ENCODE data around the gene AHCYL2. TPM values are rescaled to one million over a fixed set of nuclear protein-coding genes. Genes with fewer than 3 reads are reported as not detected.

Gene AHCYL2
- total and polyA plus RNA-seq, 4 donors, result 2.0 to 10.0 (median 3.6) TPM

- H3K27me3 ChIP-seq (ENCODE audit: control insufficient read depth in 4 of 4, insufficient read depth in 4 of 4, low read length in 3 of 4), result no peaks in the 10 kb centered on the region
- H3K27ac ChIP-seq (ENCODE audit: low read depth in 1 of 2, low read length in 2 of 2), result no peak overlapping the region
- DNase-seq (ENCODE audit: low spot score), result no peak
- H3K36me3 ChIP-seq (ENCODE audit: control insufficient read depth in 4 of 4, insufficient read depth in 3 of 4, low read depth in 1 of 4, low read length in 3 of 4), result no peaks in the 10 kb centered on the region
- H3K4me3 ChIP-seq (ENCODE audit: low read depth in 1 of 3, low read length in 3 of 3), result no peak overlapping the region
- TF ChIP-seq HNF4G (IDR thresholded peaks at IDR 0.05) (no peak), NR2F2 (IDR thresholded peaks at IDR 0.05) (no peak), YY1 (IDR thresholded peaks at IDR 0.05) (no peak), GABPA (IDR thresholded peaks at IDR 0.05 in 1 of 2, conservative IDR thresholded peaks at IDR 0.05 in 1 of 2) (no peak), CTCF (IDR thresholded peaks at IDR 0.05; ENCODE audit: low read depth, low read length, missing input control) (no peak), HNF4A (conservative IDR thresholded peaks at IDR 0.05) (no peak)
- TF ChIP-seq, protein P1, sequence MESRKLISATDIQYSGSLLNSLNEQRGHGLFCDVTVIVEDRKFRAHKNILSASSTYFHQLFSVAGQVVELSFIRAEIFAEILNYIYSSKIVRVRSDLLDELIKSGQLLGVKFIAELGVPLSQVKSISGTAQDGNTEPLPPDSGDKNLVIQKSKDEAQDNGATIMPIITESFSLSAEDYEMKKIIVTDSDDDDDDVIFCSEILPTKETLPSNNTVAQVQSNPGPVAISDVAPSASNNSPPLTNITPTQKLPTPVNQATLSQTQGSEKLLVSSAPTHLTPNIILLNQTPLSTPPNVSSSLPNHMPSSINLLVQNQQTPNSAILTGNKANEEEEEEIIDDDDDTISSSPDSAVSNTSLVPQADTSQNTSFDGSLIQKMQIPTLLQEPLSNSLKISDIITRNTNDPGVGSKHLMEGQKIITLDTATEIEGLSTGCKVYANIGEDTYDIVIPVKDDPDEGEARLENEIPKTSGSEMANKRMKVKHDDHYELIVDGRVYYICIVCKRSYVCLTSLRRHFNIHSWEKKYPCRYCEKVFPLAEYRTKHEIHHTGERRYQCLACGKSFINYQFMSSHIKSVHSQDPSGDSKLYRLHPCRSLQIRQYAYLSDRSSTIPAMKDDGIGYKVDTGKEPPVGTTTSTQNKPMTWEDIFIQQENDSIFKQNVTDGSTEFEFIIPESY (IDR thresholded peaks at IDR 0.05), result no peak
- TF ChIP-seq, protein P2, sequence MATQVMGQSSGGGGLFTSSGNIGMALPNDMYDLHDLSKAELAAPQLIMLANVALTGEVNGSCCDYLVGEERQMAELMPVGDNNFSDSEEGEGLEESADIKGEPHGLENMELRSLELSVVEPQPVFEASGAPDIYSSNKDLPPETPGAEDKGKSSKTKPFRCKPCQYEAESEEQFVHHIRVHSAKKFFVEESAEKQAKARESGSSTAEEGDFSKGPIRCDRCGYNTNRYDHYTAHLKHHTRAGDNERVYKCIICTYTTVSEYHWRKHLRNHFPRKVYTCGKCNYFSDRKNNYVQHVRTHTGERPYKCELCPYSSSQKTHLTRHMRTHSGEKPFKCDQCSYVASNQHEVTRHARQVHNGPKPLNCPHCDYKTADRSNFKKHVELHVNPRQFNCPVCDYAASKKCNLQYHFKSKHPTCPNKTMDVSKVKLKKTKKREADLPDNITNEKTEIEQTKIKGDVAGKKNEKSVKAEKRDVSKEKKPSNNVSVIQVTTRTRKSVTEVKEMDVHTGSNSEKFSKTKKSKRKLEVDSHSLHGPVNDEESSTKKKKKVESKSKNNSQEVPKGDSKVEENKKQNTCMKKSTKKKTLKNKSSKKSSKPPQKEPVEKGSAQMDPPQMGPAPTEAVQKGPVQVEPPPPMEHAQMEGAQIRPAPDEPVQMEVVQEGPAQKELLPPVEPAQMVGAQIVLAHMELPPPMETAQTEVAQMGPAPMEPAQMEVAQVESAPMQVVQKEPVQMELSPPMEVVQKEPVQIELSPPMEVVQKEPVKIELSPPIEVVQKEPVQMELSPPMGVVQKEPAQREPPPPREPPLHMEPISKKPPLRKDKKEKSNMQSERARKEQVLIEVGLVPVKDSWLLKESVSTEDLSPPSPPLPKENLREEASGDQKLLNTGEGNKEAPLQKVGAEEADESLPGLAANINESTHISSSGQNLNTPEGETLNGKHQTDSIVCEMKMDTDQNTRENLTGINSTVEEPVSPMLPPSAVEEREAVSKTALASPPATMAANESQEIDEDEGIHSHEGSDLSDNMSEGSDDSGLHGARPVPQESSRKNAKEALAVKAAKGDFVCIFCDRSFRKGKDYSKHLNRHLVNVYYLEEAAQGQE (IDR thresholded peaks at IDR 0.05), result no peak
- no peaks in the 10 kb centered on the region for H3K4me1 ChIP-seq (ENCODE audit: control insufficient read depth in 4 of 4, insufficient read depth in 4 of 4, low read length in 3 of 4)
- no peak overlapping the region for H3K9ac ChIP-seq (ENCODE audit: low read depth in 1 of 2, low read length in 2 of 2)
- 90% methylated on average over 4 of the region's 4 CpGs for WGBS
- H3K9me3 ChIP-seq (ENCODE audit: control insufficient read depth in 4 of 4, low read length in 3 of 4), result no peaks in the 10 kb centered on the region
These were observed 239.4 kb downstream of the AHCYL2 start for GRCh38 chr7:129464194-129464593.

- H3K4me3 ChIP-seq (ENCODE audit: low read depth in 1 of 3, low read length in 3 of 3), result no peak overlapping the region
- no peak overlapping the region for H3K27ac ChIP-seq (ENCODE audit: low read depth in 1 of 2, low read length in 2 of 2)
- no peak overlapping the region for H3K9ac ChIP-seq (ENCODE audit: low read depth in 1 of 2, low read length in 2 of 2)
- no peaks in the 10 kb centered on the region for H3K27me3 ChIP-seq (ENCODE audit: control insufficient read depth in 4 of 4, insufficient read depth in 4 of 4, low read length in 3 of 4)
- TF ChIP-seq FOXA2 (IDR thresholded peaks at IDR 0.05) (no peak), TAF1 (conservative IDR thresholded peaks at IDR 0.05) (no peak), NR2F2 (IDR thresholded peaks at IDR 0.05) (no peak), FOXA1 (IDR thresholded peaks at IDR 0.05) (no peak), JUND (IDR thresholded peaks at IDR 0.05) (no peak), HNF4A (conservative IDR thresholded peaks at IDR 0.05) (no peak), GABPA (IDR thresholded peaks at IDR 0.05 in 1 of 2, conservative IDR thresholded peaks at IDR 0.05 in 1 of 2) (no peak), SP1 (IDR thresholded peaks at IDR 0.05) (no peak), RXRA (IDR thresholded peaks at IDR 0.05) (no peak)
- TF ChIP-seq, protein P3, sequence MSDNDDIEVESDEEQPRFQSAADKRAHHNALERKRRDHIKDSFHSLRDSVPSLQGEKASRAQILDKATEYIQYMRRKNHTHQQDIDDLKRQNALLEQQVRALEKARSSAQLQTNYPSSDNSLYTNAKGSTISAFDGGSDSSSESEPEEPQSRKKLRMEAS (IDR thresholded peaks at IDR 0.05), result no peak
- TF ChIP-seq, protein P2 (IDR thresholded peaks at IDR 0.05), result no peak
- TF ChIP-seq, protein P4, sequence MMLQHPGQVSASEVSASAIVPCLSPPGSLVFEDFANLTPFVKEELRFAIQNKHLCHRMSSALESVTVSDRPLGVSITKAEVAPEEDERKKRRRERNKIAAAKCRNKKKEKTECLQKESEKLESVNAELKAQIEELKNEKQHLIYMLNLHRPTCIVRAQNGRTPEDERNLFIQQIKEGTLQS (IDR thresholded peaks at IDR 0.05), result no peak
- TF ChIP-seq, protein P1 (IDR thresholded peaks at IDR 0.05), result no peak
- DNase-seq (ENCODE audit: low spot score), result no peak
- H3K4me1 ChIP-seq (ENCODE audit: control insufficient read depth in 4 of 4, insufficient read depth in 4 of 4, low read length in 3 of 4), result no peaks in the 10 kb centered on the region
- H3K36me3 ChIP-seq (ENCODE audit: control insufficient read depth in 4 of 4, insufficient read depth in 3 of 4, low read depth in 1 of 4, low read length in 3 of 4), result no peaks in the 10 kb centered on the region
- no peaks in the 10 kb centered on the region for H3K9me3 ChIP-seq (ENCODE audit: control insufficient read depth in 4 of 4, low read length in 3 of 4)
- 75% methylated on average over 2 of the region's 2 CpGs for WGBS
These were observed 240.2 kb downstream of the AHCYL2 start for GRCh38 chr7:129465080-129465479.
